HepG2 (cell line): ENCODE measurements around the gene GMPR. TPM values are rescaled to one million over a fixed set of nuclear protein-coding genes. Genes with fewer than 3 reads are reported as not detected.

Source experiments
- CBFB ChIP-seq: sonication (generic); formaldehyde crosslinking; IDR thresholded peaks from 2 replicates; pipeline ENCODE4 v1.4.0; 2020; ENCODE audit warnings: missing genetic modification reagents
- CEBPB ChIP-seq: IDR thresholded peaks from 2 replicates; pipeline ENCODE4 v1.6.1; 2011; ENCODE audit warnings: low read depth, low read length, improper control_type of control experiment, borderline replicate concordance
- E2F1 ChIP-seq: sonication (generic); formaldehyde crosslinking; IDR thresholded peaks from 2 replicates; pipeline ENCODE4 v1.5.0; 2020; ENCODE audit warnings: missing genetic modification reagents
- FOSL2 ChIP-seq: sonication (generic); formaldehyde crosslinking; IDR thresholded peaks from 2 replicates; pipeline ENCODE4 v1.4.0; 2020; ENCODE audit warnings: missing genetic modification reagents
- FOXO1 ChIP-seq: sonication (generic); formaldehyde crosslinking; IDR thresholded peaks from 2 replicates; pipeline ENCODE4 v1.4.0; 2020; ENCODE audit warnings: missing genetic modification reagents
- HES4 ChIP-seq: sonication (generic); formaldehyde crosslinking; IDR thresholded peaks from 2 replicates; pipeline ENCODE4 v1.9.0; 2021; ENCODE audit warnings: mild to moderate bottlenecking, missing genetic modification reagents, borderline replicate concordance
- HIVEP1 ChIP-seq: sonication (generic); formaldehyde crosslinking; IDR thresholded peaks from 2 replicates; pipeline ENCODE4 v1.4.0; 2020; ENCODE audit warnings: mild to moderate bottlenecking, missing genetic modification reagents
- HNF4A ChIP-seq: sonication (generic); formaldehyde crosslinking; IDR thresholded peaks from 2 replicates; pipeline ENCODE4 v1.4.0; 2020; ENCODE audit warnings: missing genetic modification reagents
- LCORL ChIP-seq, 2 experiments: fragments of 450-650 bp in 1 of 2; sonication (generic) in 1 of 2; formaldehyde crosslinking in 1 of 2; IDR thresholded peaks; 2 replicates each; pipeline versions ENCODE4 v1.5.0 to v1.6.1; 2017 to 2020; ENCODE audit warnings: antibody characterized with exemption in 1 of 2, missing genetic modification reagents in 1 of 2
- MBD4 ChIP-seq: IDR thresholded peaks from 2 replicates; pipeline ENCODE4 v1.6.1; 2012; ENCODE audit warnings: low read length, inconsistent platforms, borderline replicate concordance
- MYC ChIP-seq: sonication (generic); formaldehyde crosslinking; IDR thresholded peaks from 2 replicates; pipeline ENCODE4 v1.9.0; 2021; ENCODE audit warnings: missing genetic modification reagents, borderline replicate concordance
- NFRKB ChIP-seq: fragments of 450-650 bp; IDR thresholded peaks from 2 replicates; pipeline ENCODE4 v1.6.1; 2017
- NR2F2 ChIP-seq: IDR thresholded peaks from 2 replicates; pipeline ENCODE4 v1.6.1; 2012; ENCODE audit warnings: low read depth, inconsistent platforms, borderline replicate concordance
- NR2F6 ChIP-seq, 2 experiments: IDR thresholded peaks; 2 replicates each; pipeline ENCODE4 v1.6.1; 2016; ENCODE audit warnings: antibody characterized with exemption in 1 of 2, mild to moderate bottlenecking in 1 of 2
- PAX8 ChIP-seq: sonication (generic); formaldehyde crosslinking; IDR thresholded peaks from 2 replicates; pipeline ENCODE4 v1.8.0; 2022; ENCODE audit warnings: mild to moderate bottlenecking, missing genetic modification reagents, borderline replicate concordance
- PRDM10 ChIP-seq: sonication (generic); formaldehyde crosslinking; IDR thresholded peaks from 2 replicates; pipeline ENCODE4 v1.4.0; 2020; ENCODE audit warnings: low read depth, missing genetic modification reagents
- RARA ChIP-seq: IDR thresholded peaks from 2 replicates; pipeline ENCODE4 v1.6.1; 2016; ENCODE audit warnings: missing genetic modification reagents, missing compliant biosample characterization
- REL ChIP-seq: sonication (generic); formaldehyde crosslinking; conservative IDR thresholded peaks from 2 replicates; pipeline ENCODE4 v1.8.0; 2022; ENCODE audit warnings: mild to moderate bottlenecking, missing genetic modification reagents, moderate library complexity
- SRY ChIP-seq: sonication (generic); formaldehyde crosslinking; IDR thresholded peaks from 2 replicates; pipeline ENCODE4 v1.8.0; 2022; ENCODE audit warnings: mild to moderate bottlenecking, missing genetic modification reagents
- SUZ12 ChIP-seq: fragments of 150-350 bp; IDR thresholded peaks from 2 replicates; pipeline ENCODE4 v1.6.1; 2014; ENCODE audit warnings: low read depth, low read length
- TEAD3 ChIP-seq: optimal IDR thresholded peaks from 2 replicates; pipeline ENCODE3; 2016; ENCODE audit warnings: borderline replicate concordance
- TFDP2 ChIP-seq: sonication (generic); formaldehyde crosslinking; IDR thresholded peaks from 2 replicates; pipeline ENCODE4 v1.4.0; 2020; ENCODE audit warnings: missing genetic modification reagents
- ZFX ChIP-seq: sonication (generic); formaldehyde crosslinking; IDR thresholded peaks from 2 replicates; pipeline ENCODE4 v1.4.0; 2020; ENCODE audit warnings: mild to moderate bottlenecking, low read depth, missing genetic modification reagents, moderate library complexity
- ZNF326 ChIP-seq: sonication (generic); formaldehyde crosslinking; IDR thresholded peaks from 2 replicates; pipeline ENCODE4 v1.4.0; 2020; ENCODE audit warnings: missing genetic modification reagents, borderline replicate concordance
- ZNF746 ChIP-seq: sonication (generic); formaldehyde crosslinking; IDR thresholded peaks from 2 replicates; pipeline ENCODE4 v1.8.0; 2022; ENCODE audit warnings: mild to moderate bottlenecking, missing genetic modification reagents
- ZNF781 ChIP-seq: sonication (generic); formaldehyde crosslinking; IDR thresholded peaks from 2 replicates; pipeline ENCODE4 v1.5.1; 2020; ENCODE audit warnings: borderline replicate concordance, mild to moderate bottlenecking, missing genetic modification reagents; ENCODE audit errors: not compliant biosample characterization
- polyA plus RNA-seq, 8 experiments: library from polyadenylated mRNA; depleted of rRNA in 3 of 8; stranded (reverse) in 7 of 8; unstranded in 1 of 8; fragments of >200 nt; fragmentation: Illumina TruSeq in 4 of 8; extraction: Trizol in 4 of 8; gene quantifications; 2 replicates each; pipeline versions ENCODE4 v1.2.1 to v1.2.3, GENCODE V29; 2011 to 2016; ENCODE audit warnings: low read depth in 4 of 8, missing spikeins in 1 of 8, mixed read lengths in 1 of 8; ENCODE audit not compliant: insufficient read depth in 1 of 8
- total RNA-seq, 5 experiments: library from RNA; depleted of rRNA; stranded (reverse); fragments of >200 nt; fragmentation: Illumina TruSeq; extraction: Trizol; gene quantifications; 2 replicates each; pipeline ENCODE4 v1.2.3, GENCODE V29; 2016; ENCODE audit warnings: low read depth in 1 of 5
- TF ChIP-seq, protein P1 (sequence below): sonication (generic); IDR thresholded peaks from 2 replicates; pipeline ENCODE4 v1.6.1; 2016; ENCODE audit warnings: low read depth, borderline replicate concordance

GMPR gene
- total and polyA plus RNA-seq, 2 of the 13 experiments (the other 11 are each of a cell fraction or from before 2014, with no cell fraction given), result not detected

- TF ChIP-seq HES4 (no peak), HNF4A (CRISPR knock-in tag) (peak; percentile 31; the same call in 1 of the 2 replicates), CBFB (no peak), NFRKB (no peak), LCORL (IDR thresholded peaks at IDR 0.05) (no peak), LCORL (CRISPR knock-in tag; IDR thresholded peaks at IDR 0.05) (no peak), FOXO1 (CRISPR knock-in tag) (no peak), NR2F2 (0 out of 2 replicates have a peak, but pooled peaks have one; percentile 23), FOSL2 (CRISPR knock-in tag) (0 out of 2 replicates have a peak, but pooled peaks have one; percentile 3), CEBPB (peak; percentile 45), MYC (CRISPR knock-in tag) (no peak), ZNF326 (CRISPR knock-in tag) (no peak), NR2F6 (IDR thresholded peaks at IDR 0.05) (peak; percentile 79), NR2F6 (CRISPR knock-in tag; IDR thresholded peaks at IDR 0.05) (peak; percentile 90), ZNF781 (no peak), HIVEP1 (CRISPR knock-in tag) (no peak), TEAD3 (CRISPR knock-in tag) (peak; percentile 85), REL (CRISPR knock-in tag) (no peak), SRY (no peak), PAX8 (no peak), RARA (CRISPR knock-in tag) (peak; percentile 56; the same call in 1 of the 2 replicates), E2F1 (no peak), MBD4 (no peak), SUZ12 (no peak), ZNF746 (CRISPR knock-in tag) (no peak), TFDP2 (CRISPR knock-in tag) (no peak), PRDM10 (CRISPR knock-in tag) (no peak), ZFX (CRISPR knock-in tag) (no peak)
- TF ChIP-seq, protein P1, sequence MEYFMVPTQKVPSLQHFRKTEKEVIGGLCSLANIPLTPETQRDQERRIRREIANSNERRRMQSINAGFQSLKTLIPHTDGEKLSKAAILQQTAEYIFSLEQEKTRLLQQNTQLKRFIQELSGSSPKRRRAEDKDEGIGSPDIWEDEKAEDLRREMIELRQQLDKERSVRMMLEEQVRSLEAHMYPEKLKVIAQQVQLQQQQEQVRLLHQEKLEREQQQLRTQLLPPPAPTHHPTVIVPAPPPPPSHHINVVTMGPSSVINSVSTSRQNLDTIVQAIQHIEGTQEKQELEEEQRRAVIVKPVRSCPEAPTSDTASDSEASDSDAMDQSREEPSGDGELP, result no peak
Observed at GRCh38 chr6:16324184-16324583, 85.8 kb downstream of the GMPR start (continued).
